ENCODE results near the gene GAPDHS.

DNA sequence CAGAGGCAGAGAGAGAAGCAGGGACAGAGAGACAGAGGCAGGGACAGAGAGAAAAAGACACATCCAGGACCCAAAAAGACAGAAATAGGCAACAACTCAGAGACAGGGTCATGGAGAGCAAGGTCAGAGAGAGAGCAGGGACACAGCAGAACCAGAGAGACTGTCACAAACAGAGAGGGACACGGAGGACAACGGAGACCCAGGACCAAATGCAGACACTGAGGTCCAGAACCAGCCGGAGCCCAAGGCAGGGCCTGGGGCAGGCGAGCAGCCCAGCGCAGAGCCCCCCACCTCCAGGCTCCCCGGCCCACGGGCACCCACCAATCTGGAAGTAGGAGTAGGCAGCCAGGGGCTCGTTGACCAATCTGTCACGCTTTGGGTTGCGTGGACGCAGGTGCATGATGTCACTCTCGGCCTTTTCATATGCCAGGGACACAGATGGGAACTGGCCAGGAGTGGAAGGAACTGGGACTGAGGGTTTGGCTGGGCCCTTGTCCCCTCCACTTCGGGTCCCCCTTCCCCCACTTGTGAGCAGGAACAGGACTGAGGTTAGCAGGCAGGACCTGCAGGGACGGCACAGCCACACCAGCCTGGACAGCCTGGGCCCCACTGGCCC is 20.2 kb downstream of the GAPDHS start:
- TF ChIP-seq, protein P1, sequence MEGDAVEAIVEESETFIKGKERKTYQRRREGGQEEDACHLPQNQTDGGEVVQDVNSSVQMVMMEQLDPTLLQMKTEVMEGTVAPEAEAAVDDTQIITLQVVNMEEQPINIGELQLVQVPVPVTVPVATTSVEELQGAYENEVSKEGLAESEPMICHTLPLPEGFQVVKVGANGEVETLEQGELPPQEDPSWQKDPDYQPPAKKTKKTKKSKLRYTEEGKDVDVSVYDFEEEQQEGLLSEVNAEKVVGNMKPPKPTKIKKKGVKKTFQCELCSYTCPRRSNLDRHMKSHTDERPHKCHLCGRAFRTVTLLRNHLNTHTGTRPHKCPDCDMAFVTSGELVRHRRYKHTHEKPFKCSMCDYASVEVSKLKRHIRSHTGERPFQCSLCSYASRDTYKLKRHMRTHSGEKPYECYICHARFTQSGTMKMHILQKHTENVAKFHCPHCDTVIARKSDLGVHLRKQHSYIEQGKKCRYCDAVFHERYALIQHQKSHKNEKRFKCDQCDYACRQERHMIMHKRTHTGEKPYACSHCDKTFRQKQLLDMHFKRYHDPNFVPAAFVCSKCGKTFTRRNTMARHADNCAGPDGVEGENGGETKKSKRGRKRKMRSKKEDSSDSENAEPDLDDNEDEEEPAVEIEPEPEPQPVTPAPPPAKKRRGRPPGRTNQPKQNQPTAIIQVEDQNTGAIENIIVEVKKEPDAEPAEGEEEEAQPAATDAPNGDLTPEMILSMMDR (conservative IDR thresholded peaks at IDR 0.05 in 1 of 2, IDR thresholded peaks at IDR 0.05 in 1 of 2; ENCODE audit: extremely low read depth in 1 of 2, insufficient read depth in 1 of 2, low read depth in 1 of 2, low read length in 2 of 2): no peak
- no peak for TF ChIP-seq EZH2 (IDR thresholded peaks at IDR 0.05; ENCODE audit: borderline replicate concordance, low read length)
